ENCODE data around the gene RICTOR.

DNA sequence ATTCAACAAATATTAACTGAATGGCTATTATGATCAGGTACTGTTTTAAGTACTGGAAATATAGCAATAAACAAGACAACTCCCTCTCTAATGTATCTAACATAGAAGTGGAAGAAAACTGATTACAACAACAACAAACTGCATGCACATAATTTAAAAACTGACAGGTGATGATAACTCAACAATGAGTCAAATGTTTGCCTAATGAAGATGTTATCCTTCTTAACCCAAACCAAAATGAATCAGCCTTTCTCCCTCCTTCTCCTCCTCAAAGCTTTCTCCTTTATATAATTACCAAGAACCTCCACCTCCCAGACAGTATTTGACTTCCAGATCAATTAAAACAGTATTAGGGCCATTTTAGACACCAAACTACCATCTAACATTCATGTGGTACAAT is 49.3 kb downstream of the RICTOR start:
- TF ChIP-seq, protein P1, sequence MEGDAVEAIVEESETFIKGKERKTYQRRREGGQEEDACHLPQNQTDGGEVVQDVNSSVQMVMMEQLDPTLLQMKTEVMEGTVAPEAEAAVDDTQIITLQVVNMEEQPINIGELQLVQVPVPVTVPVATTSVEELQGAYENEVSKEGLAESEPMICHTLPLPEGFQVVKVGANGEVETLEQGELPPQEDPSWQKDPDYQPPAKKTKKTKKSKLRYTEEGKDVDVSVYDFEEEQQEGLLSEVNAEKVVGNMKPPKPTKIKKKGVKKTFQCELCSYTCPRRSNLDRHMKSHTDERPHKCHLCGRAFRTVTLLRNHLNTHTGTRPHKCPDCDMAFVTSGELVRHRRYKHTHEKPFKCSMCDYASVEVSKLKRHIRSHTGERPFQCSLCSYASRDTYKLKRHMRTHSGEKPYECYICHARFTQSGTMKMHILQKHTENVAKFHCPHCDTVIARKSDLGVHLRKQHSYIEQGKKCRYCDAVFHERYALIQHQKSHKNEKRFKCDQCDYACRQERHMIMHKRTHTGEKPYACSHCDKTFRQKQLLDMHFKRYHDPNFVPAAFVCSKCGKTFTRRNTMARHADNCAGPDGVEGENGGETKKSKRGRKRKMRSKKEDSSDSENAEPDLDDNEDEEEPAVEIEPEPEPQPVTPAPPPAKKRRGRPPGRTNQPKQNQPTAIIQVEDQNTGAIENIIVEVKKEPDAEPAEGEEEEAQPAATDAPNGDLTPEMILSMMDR (IDR thresholded peaks at IDR 0.05): no peak
- no peak for TF ChIP-seq POLR2A (IDR thresholded peaks at IDR 0.05)
